Measurements from ENCODE around the gene HOXA7.

Gene HOXA7

DNA sequence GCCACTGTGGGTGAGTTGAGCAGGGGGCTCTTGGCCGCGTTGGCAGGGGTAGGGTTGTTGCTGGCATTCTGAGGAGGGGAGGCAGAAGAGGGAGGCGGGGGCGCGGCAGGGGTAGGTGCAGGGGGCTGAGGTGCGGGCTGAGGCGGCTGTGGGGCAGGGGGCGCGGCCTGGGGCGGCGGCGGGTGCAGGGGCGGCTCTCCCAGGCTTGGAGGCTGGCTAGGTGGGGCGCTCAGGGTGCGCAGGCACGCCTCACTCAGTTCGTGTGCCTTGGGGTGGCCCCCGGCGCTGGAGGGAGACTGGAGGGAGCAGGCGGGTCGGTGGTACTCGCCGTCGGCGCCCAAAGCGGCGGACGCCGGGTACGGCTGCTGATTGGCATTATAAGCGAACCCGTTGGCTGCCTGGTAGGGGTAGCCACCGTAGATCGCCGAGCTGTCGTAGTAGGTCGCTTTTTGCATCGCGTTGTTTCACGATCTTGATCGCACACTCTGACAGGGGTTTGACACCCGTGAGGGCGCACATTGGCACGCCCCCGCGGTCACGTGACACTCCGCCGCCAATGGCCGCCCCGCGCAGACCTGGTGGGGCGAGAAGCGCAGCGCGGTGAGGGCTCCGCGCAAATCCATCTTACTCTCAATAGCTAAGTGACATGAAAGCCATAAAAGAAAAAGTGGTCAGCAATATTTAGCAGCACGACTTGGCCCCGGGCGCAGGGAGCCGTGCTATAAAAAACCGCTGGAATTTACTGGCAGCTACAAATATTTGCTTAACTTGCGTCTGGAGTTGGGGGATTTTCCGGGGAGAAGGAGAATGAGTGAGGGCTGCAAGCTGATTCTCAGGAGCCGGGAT, 46.1 kb downstream of the HOXA7 start:
- no peaks in the 10 kb centered on the region for H3K36me3 Mint-ChIP-seq
- no peaks in the 10 kb centered on the region for H3K9me3 Mint-ChIP-seq
- no peak overlapping the region for H3K27ac Mint-ChIP-seq

DNA sequence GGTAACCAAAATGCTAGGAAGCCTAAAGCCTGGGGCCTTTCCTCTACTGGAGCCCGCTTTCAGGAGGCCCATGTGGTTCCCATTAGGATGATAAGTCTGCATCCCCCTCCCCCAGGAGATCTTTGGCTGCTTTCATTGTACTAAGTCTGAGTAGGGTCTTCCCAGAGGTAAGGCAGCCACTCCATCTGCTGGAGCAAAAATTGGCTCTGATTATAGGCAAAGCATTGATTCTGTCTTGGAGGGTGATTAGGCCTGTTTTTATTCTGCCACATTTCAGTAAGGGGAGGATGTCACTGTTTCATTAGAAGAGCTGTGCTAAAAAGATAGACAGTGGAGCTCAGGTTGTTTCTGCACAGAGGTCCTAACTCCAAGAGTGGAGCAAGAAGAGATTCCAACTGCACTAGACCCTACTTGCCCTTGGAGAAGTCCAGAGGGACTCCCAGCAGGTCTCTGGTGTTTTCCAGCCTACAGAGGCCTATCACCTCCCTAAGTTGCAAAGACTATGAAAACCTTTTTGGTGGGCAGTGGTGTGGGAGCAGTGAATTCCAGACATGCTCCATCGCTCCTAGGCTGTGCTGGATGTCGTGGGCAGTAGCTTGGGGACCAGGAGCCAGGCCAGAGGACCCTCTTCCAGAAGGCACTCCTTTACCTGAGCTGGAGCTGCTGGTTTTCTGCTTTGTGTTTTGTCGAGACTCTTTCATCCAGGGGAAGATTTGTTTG, 46.8 kb downstream of the HOXA7 start:
- no peaks in the 10 kb centered on the region for H3K4me1 Mint-ChIP-seq
- H3K4me3 Mint-ChIP-seq = no peak overlapping the region
- no peaks in the 10 kb centered on the region for H3K9me3 Mint-ChIP-seq
- H3K36me3 Mint-ChIP-seq = no peaks in the 10 kb centered on the region
- peaks cover 12% of the 10 kb centered on the region for H3K27me3 Mint-ChIP-seq
- no peak overlapping the region for H3K27ac Mint-ChIP-seq

More for the DNA sequence above, 46.1 kb downstream of the HOXA7 start:
- Mint-ChIP-seq H3K4me3 (no peak overlapping the region), H3K27me3 (peaks cover 9% of the 10 kb centered on the region), H3K4me1 (no peaks in the 10 kb centered on the region)

DNA sequence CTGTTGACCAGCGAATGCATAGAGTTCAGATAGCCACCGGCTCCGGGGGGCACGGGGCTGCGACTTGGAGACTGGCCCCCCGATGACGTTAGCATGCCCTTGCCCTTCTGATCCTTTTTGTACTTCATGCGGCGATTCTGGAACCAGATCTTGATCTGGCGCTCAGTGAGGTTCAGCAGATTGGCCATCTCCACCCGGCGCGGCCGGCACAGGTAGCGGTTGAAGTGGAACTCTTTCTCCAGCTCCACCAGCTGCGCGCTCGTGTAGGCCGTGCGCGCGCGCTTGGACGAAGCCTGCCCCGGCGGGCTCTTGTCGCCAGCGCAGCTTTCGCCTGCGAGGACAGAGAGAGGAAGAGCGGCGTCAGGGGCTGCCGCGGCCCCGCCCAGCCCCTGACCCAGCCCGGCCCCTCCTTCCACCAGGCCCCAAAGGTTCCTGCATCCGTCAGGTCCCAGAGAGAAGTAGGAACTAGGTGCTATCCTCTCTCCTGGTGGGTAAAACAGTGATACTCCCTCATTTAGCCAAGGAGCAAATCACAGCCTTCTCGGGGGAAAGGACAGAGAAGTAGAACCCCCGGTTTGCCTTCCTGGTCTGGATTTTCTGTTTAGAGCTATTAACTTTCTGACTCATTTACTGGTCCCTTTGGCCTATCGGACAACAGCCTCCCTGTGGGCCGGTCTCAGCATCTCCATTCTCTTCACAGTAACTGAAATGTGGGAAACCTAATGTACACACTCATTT, 47.9 kb downstream of the HOXA7 start:
- H3K36me3 Mint-ChIP-seq = no peaks in the 10 kb centered on the region
- peaks cover 21% of the 10 kb centered on the region for H3K27me3 Mint-ChIP-seq
- H3K27ac Mint-ChIP-seq = no peak overlapping the region
- H3K4me3 Mint-ChIP-seq = no peak overlapping the region
- H3K9me3 Mint-ChIP-seq = no peaks in the 10 kb centered on the region
- peaks cover 4% of the 10 kb centered on the region for H3K4me1 Mint-ChIP-seq

DNA sequence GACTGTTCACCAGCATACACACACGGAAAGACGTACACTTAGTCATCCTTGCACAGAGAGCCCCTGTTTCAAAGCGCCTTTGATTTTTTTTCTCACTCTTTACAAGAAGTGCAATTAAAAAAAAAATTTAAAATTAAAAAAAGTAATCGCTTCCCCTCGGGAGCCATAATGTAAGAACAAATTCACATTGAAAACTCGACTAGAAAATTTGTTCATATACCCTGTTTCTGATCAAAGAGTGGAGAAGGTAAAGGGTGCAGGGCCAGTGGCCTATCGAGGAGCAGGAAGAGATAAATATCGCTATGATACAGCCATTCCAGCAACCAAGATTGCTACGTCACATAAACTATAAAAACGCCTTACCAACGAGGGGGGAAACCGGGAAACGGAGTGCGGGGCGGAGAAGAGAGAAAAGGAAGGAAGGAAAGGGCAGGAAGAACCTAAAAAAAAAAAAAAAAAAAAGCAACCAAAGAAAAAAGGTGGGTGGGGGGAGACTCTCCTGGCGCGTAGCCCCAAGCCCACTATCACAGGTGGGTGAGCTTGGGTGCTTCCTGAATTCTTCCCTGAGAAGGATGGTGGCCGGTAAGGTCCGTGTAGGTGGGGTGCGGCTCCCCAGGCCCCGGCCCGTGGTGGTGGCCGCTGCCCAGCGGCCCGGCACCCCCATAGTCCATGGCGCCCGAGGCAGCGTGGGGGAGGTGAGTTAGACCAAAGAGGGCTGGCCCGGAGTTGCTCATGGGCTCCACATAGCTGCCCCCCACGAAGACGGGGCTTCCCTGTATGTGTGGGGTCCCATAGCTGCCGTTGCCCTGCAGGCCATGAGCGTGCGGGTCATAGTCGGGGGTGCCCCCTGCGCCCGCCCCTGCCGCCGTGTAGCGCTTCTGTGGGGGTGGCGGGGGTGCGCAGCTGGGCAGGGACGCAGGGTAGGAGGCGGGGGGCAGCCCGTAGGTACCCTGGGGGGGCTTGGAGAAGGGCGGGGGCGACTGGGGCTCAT, 48.8 kb downstream of the HOXA7 start:
- peaks cover 10% of the 10 kb centered on the region for H3K4me1 Mint-ChIP-seq
- no peak overlapping the region for H3K4me3 Mint-ChIP-seq
- H3K27me3 Mint-ChIP-seq = peaks cover 30% of the 10 kb centered on the region

DNA sequence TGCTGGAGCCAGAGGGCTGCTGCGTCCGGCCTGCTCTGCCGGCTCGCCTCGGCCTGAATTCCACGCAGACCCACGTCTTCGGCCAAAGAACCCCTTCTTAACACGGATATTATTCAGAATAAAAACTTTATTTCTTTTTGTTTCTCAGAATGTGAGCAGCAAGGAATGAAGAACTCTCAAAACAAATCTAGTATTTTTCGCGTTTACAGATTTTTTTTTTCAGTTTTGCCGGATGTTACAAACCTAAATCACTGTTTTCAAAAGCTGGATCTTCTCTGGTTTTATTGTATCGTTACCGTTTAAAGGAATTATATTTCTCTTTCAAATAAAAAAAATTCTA, 49.6 kb downstream of the HOXA7 start:
- Mint-ChIP-seq H3K27me3 (peaks cover 35% of the 10 kb centered on the region), H3K4me3 (no peak overlapping the region), H3K36me3 (peaks cover 3% of the 10 kb centered on the region), H3K27ac (no peak overlapping the region), H3K4me1 (peaks cover 16% of the 10 kb centered on the region), H3K9me3 (no peaks in the 10 kb centered on the region)

More for the DNA sequence above, 48.8 kb downstream of the HOXA7 start:
- Mint-ChIP-seq H3K36me3 (peaks cover 2% of the 10 kb centered on the region), H3K9me3 (no peaks in the 10 kb centered on the region), H3K27ac (no peak overlapping the region)

DNA sequence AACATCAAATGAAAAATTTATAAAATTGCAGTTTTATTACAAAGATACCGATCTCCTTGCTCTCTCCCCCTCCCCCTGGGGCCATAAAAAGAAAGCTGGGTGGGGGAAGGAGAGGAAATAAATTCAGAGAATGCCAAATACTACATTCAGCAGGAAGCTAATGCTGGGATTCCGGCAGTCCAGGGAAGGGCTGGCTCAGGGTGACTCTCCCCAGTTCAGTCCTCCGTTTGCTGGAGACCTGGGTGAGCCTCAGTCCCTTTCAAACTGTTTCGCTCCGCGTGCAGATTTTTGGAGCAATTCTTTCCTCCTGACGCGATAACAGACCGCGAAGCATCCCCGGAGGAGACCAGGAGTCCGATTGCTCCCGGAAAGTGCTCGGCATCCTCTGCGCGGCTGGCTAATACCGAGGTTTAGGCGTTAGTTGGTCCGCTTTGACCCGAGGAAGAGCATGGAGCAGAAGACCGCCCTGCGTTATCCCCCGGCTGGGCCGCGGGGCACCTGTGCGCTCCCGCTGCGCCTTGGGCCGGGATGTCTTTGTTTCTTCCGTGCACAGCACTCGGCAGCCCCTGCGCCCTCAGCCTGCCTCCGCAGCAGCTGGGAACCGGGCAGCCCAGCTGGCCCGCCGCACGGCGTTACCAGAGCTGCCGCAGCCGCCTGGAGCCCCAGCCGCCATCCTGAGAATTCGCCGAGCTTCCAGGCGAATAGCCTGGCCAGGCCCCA, 50.1 kb downstream of the HOXA7 start:
- Mint-ChIP-seq H3K27me3 (peaks cover 41% of the 10 kb centered on the region), H3K4me3 (no peak overlapping the region), H3K27ac (no peak overlapping the region), H3K36me3 (peaks cover 6% of the 10 kb centered on the region), H3K9me3 (no peaks in the 10 kb centered on the region), H3K4me1 (peaks cover 19% of the 10 kb centered on the region)

DNA sequence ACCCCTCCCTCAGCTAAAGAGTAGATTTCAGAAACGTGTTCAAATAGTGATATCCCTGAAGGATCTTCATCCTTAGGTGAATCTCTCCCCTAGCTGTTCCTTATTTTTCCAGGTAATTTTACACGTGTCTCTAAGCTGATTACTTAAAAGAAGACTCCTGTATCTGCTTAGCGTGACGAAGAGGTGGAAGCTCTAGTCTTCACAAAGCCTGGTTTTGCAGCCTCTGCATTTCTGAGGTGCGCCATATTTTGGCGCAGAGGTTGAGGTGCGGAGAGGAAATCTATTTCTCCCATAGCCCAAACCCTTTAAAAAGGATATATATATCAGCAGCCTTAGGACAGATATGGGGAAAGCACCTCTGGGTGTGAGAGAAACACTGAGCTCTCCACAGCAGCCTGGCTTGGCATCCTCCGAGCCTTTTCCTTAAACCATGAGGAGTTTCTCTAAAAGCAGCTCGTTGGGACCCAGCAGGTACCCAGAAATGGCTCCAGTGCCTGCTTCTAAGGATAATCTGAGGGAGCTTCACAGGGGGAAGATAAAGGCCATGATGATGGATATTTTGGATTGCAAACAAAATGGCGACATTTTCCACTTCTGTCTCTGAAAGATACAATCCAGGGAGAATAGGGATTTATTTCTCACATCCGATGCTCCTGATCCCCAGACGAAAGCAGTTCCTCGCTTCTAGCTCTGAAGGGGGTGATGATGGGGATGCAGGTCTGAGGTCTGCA, 51.0 kb downstream of the HOXA7 start:
- no peaks in the 10 kb centered on the region for H3K9me3 Mint-ChIP-seq
- H3K4me1 Mint-ChIP-seq = peaks cover 19% of the 10 kb centered on the region
- H3K36me3 Mint-ChIP-seq = peaks cover 8% of the 10 kb centered on the region
- no peak overlapping the region for H3K27ac Mint-ChIP-seq
- H3K4me3 Mint-ChIP-seq = no peak overlapping the region
- H3K27me3 Mint-ChIP-seq = peaks cover 46% of the 10 kb centered on the region

DNA sequence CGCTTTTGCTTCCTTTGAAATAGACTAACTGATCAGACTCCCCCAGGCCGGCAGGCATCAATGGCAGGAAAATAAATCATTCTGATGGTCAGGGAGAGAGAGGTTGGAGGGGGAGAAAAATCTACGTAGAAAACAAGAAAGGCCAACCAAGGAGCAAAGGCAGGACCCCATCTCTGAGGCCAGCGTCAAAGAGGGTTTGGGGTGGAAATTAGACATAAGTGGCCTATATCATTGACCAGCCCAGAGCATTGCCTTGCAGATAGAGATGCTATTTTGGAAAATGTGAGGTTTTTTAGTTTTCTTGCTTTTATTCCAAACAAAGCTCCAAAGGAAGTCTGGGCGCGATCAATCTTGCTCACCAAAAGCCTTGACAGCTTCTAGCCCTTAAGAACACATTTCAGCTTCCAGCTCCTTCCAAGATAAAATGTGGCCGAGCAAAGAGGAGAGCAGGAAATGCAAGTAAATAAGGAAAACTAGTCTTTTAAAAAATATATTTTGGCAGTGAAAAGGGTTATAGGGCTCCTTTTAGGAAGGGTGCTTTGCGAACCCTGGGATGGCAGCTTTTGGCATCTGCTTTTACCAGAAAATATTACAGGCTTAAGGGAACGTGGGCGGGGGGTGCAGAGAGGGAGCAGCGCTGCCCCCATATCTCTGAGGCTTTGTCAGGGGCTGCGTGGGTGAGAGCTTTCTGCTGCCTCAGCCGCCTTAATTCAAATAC, 52.0 kb downstream of the HOXA7 start:
- Mint-ChIP-seq H3K27me3 (peaks cover 53% of the 10 kb centered on the region), H3K4me1 (peaks cover 19% of the 10 kb centered on the region), H3K4me3 (no peak overlapping the region), H3K36me3 (peaks cover 12% of the 10 kb centered on the region), H3K27ac (no peak overlapping the region), H3K9me3 (no peaks in the 10 kb centered on the region)
